Activated T-helper 17 cell treated with anti-CD3 and anti-CD28 coated beads, Interleukin-2, amount 50 U/mL, for 72 hours (primary cell): Measurements from ENCODE around the gene PITX3. TPM values are rescaled to one million over a fixed set of nuclear protein-coding genes. Genes with fewer than 3 reads are reported as not detected.
A peak's percentile ranks its signal among the peaks of the same experiment; 100 is the strongest.
"Not testable (repeated sequence)": the region's sequence is repeated elsewhere in the genome, so short reads cannot be mapped to it uniquely, and the experiment has no call there.

Experiments used
- ATAC-seq: fragments of 150-1000 bp; cut with Tn5 transposase; replicated peaks from 2 replicates; pipeline ENCODE4 v1.10.0; 2021; ENCODE audit warnings: mild to moderate bottlenecking, moderate library complexity
- H3K27ac Mint-ChIP-seq: one replicate; pipeline ENCODE4 v1.8.0; 2022; ENCODE audit warnings: mixed read lengths
- H3K27me3 Mint-ChIP-seq: one replicate; pipeline ENCODE4 v1.8.0; 2022; ENCODE audit warnings: mixed read lengths
- H3K36me3 Mint-ChIP-seq: one replicate; pipeline ENCODE4 v1.8.0; 2022; ENCODE audit warnings: low read depth, mild to moderate bottlenecking, mixed read lengths
- H3K4me1 Mint-ChIP-seq: one replicate; pipeline ENCODE4 v1.8.0; 2022; ENCODE audit warnings: mixed read lengths
- H3K4me3 Mint-ChIP-seq: one replicate; pipeline ENCODE4 v1.8.0; 2022; ENCODE audit warnings: mild to moderate bottlenecking, mixed read lengths
- H3K9me3 Mint-ChIP-seq: one replicate; pipeline ENCODE4 v1.8.0; 2022; ENCODE audit warnings: mixed read lengths
- total RNA-seq, 2 donors: library from RNA; stranded (reverse); gene quantifications; one replicate each; pipeline ENCODE4 v1.2.3, GENCODE V29; 2022

Gene PITX3
- total RNA-seq, 2 donors from 2014 or later, result 0.17 TPM; not detected in 1

DNA sequence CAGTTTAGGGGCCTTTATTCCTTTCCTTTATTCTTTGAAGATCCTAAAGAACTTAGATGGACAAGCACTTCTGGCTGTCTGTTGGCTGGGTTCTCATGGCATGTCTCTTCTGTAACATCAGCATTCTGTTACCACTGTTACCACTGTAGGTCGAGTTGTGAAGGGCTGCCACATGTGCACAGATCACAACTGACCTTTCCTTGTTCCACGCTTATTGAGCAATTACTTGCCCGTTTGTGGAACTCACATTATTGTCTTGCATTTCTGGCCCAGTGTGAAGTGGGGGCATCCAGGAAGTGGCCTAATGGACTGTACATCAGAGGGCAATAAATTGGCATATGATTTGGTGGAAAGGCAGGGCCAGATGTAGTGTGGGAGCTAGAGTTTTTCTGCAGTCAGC, 27.7 kb upstream of the PITX3 start:
- peaks cover 45% of the 10 kb centered on the region for H3K4me1 Mint-ChIP-seq
- ATAC-seq, result no peak

GRCh38 chr10:102268375-102268888, 27.1 kb upstream of the PITX3 start:
- peak overlapping the region; percentile 96 for H3K27ac Mint-ChIP-seq
- H3K9me3 Mint-ChIP-seq, result no peaks in the 10 kb centered on the region
- peaks cover 43% of the 10 kb centered on the region for H3K36me3 Mint-ChIP-seq
- peak; percentile 68 for ATAC-seq
- peaks cover 40% of the 10 kb centered on the region for H3K4me1 Mint-ChIP-seq
- H3K4me3 Mint-ChIP-seq, result peak overlapping the region; percentile 72
- no peaks in the 10 kb centered on the region for H3K27me3 Mint-ChIP-seq

More for the DNA sequence above, 27.7 kb upstream of the PITX3 start:
- peak overlapping the region; percentile 96 for H3K27ac Mint-ChIP-seq
- H3K27me3 Mint-ChIP-seq, result no peaks in the 10 kb centered on the region
- no peaks in the 10 kb centered on the region for H3K9me3 Mint-ChIP-seq
- peaks cover 38% of the 10 kb centered on the region for H3K36me3 Mint-ChIP-seq
- H3K4me3 Mint-ChIP-seq, result peak overlapping the region; percentile 72

GRCh38 chr10:102267748-102268147, 26.4 kb upstream of the PITX3 start:
- Mint-ChIP-seq H3K4me1 (peaks cover 37% of the 10 kb centered on the region), H3K36me3 (peaks cover 49% of the 10 kb centered on the region), H3K4me3 (peak overlapping the region; percentile 72), H3K27me3 (no peaks in the 10 kb centered on the region), H3K27ac (peak overlapping the region; percentile 96), H3K9me3 (no peaks in the 10 kb centered on the region)
- peak; percentile 93 for ATAC-seq

DNA sequence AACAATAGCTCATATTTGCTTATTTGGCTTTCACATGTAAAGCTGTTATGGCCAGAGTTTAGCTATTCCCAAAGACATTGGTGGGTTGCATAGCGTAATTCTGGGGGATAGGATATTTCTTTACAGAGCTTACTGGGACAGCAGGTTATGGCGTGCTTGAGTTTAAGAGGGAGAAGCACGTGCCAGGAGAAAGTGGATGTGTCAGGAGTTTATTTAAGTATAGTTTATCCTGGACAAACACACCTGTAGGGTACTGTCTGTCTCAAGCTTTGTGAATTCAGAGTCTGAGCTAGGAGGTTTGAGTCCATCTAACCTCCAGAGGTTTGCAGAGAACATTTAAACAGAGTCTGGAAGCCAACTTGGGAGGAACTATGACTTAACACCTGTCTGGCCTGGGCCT, 25.4 kb upstream of the PITX3 start:
- no peaks in the 10 kb centered on the region for H3K9me3 Mint-ChIP-seq
- peaks cover 53% of the 10 kb centered on the region for H3K36me3 Mint-ChIP-seq
- H3K27me3 Mint-ChIP-seq, result no peaks in the 10 kb centered on the region
- peaks cover 37% of the 10 kb centered on the region for H3K4me1 Mint-ChIP-seq
- H3K4me3 Mint-ChIP-seq, result peak overlapping the region; percentile 72
- H3K27ac Mint-ChIP-seq, result peak overlapping the region; percentile 96
- no peak for ATAC-seq

DNA sequence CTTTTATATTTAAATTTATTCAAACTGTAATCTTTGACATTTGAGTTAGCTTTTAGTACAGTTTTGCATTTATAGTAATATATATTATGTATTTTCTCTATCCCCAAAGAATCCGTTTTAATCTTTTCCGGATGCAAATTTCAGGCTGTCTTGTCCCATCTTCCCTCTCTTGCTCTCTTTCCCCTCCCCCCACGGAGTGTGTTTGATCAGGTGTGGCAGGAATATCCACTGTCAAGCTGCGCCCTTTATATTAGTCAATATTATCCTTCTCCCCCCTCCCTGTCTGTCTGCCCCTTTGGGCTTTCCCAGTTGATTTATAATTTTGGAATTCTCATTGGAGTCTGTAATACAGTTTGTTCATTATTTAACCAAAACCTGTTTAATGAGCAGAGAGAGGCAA, 23.1 kb upstream of the PITX3 start:
- peaks cover 74% of the 10 kb centered on the region for H3K36me3 Mint-ChIP-seq
- no peak for ATAC-seq
- no peaks in the 10 kb centered on the region for H3K9me3 Mint-ChIP-seq

DNA sequence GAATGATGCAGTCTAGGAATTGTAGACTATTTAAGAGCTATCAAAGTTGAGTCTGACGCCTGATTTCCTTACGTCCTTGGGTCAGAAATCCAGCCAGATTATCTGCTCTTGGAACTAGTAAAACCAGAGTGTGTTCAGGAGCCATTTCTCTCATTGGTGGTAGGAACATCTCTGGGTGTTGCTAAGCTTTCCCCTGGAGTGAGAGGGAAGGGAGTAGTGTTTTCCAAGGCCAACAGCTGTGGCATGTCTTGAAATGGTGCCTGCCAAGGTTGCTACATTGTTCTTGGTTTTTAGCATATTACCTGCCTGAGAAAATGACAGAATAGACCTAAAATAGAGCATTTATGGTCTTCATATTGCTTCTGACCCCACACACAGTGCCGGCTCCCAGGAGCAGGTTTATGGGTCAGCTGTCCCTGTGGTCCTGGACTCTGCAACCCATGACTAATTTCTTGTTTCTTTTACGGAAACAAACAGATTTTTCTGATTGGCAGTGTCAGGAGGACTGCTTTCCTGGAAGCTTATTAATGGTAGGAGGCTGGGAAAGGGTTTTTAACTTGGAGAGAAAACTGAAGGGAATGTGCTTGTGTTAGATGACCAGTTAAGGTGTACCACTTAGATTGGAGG, 21.5 kb upstream of the PITX3 start:
- Mint-ChIP-seq H3K36me3 (peaks cover 74% of the 10 kb centered on the region), H3K4me1 (peaks cover 21% of the 10 kb centered on the region), H3K4me3 (no peak overlapping the region), H3K9me3 (no peaks in the 10 kb centered on the region), H3K27me3 (no peaks in the 10 kb centered on the region), H3K27ac (no peak overlapping the region)
- no peak for ATAC-seq

More for the DNA sequence above, 23.1 kb upstream of the PITX3 start:
- H3K27me3 Mint-ChIP-seq, result no peaks in the 10 kb centered on the region
- H3K4me1 Mint-ChIP-seq, result peaks cover 36% of the 10 kb centered on the region
- peak overlapping the region; percentile 63 for H3K27ac Mint-ChIP-seq
- no peak overlapping the region for H3K4me3 Mint-ChIP-seq

DNA sequence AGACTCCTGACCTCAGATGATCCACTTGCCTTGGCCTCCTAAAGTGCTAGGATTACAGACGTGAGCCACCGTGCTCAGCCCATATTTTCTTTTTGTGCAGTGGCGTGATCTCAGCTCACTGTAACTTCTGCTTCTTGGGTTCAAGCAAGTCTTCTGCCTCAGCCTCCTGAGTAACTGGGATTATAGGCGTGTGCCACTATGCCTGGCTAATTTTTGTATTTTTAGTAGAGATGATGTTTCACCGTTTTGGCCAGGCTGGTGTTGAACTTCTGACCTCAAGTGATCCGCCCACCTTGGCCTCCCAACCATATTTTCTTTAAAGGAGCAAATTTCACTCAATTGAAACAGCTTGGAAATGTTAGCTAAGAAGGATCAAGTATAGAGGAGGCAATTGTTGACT, 20.5 kb upstream of the PITX3 start:
- Mint-ChIP-seq H3K36me3 (peaks cover 74% of the 10 kb centered on the region), H3K9me3 (no peaks in the 10 kb centered on the region), H3K27ac (no peak overlapping the region), H3K4me1 (peaks cover 11% of the 10 kb centered on the region), H3K4me3 (no peak overlapping the region), H3K27me3 (no peaks in the 10 kb centered on the region)
- ATAC-seq, result no peak

DNA sequence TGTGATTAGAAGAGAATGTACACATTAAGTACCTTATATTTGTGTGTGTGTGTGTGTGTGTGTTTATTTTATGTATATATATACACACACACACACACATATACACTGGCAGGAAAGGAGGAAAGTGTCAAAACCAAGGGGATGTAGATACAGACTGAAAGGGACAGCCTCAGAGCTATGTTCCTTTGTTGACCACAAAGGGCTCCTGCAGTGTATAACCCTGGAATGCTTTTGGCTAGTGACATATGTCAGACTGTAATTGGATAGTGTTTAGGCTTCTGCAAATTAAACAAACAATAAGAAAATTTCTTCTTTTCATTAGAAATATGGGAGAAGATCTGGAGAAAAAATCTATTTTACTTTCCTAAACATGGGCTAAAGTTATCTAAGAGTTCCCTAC, 19.9 kb upstream of the PITX3 start:
- Mint-ChIP-seq H3K4me1 (peaks cover 9% of the 10 kb centered on the region), H3K36me3 (peaks cover 77% of the 10 kb centered on the region), H3K27ac (no peak overlapping the region), H3K27me3 (no peaks in the 10 kb centered on the region), H3K4me3 (no peak overlapping the region), H3K9me3 (no peaks in the 10 kb centered on the region)
- no peak for ATAC-seq

- Mint-ChIP-seq H3K36me3 (peaks cover 35% of the 10 kb centered on the region), H3K9me3 (no peaks in the 10 kb centered on the region), H3K27me3 (no peaks in the 10 kb centered on the region), H3K4me3 (no peak overlapping the region), H3K4me1 (no peaks in the 10 kb centered on the region), H3K27ac (no peak overlapping the region)
- ATAC-seq, result no peak
Observed at GRCh38 chr10:102255404-102255803, 14.1 kb upstream of the PITX3 start.

- Mint-ChIP-seq H3K27ac (peak overlapping the region; percentile 56), H3K4me1 (no peaks in the 10 kb centered on the region), H3K9me3 (no peaks in the 10 kb centered on the region), H3K4me3 (no peak overlapping the region), H3K27me3 (no peaks in the 10 kb centered on the region), H3K36me3 (peaks cover 32% of the 10 kb centered on the region)
- no peak for ATAC-seq
Observed at GRCh38 chr10:102254426-102254825, 13.1 kb upstream of the PITX3 start.

GRCh38 chr10:102252508-102252907, 11.2 kb upstream of the PITX3 start:
- H3K36me3 Mint-ChIP-seq, result peaks cover 40% of the 10 kb centered on the region
- not testable (repeated sequence) for H3K4me1 Mint-ChIP-seq, H3K9me3 Mint-ChIP-seq, H3K27ac Mint-ChIP-seq, ATAC-seq, H3K27me3 Mint-ChIP-seq, H3K4me3 Mint-ChIP-seq

- Mint-ChIP-seq H3K4me1 (peaks cover 27% of the 10 kb centered on the region), H3K36me3 (peaks cover 42% of the 10 kb centered on the region), H3K27me3 (no peaks in the 10 kb centered on the region), H3K27ac (peak overlapping the region; percentile 8), H3K9me3 (no peaks in the 10 kb centered on the region), H3K4me3 (peak overlapping the region; percentile 91)
- ATAC-seq, result no peak
Observed at GRCh38 chr10:102247734-102248133, 6.4 kb upstream of the PITX3 start.

DNA sequence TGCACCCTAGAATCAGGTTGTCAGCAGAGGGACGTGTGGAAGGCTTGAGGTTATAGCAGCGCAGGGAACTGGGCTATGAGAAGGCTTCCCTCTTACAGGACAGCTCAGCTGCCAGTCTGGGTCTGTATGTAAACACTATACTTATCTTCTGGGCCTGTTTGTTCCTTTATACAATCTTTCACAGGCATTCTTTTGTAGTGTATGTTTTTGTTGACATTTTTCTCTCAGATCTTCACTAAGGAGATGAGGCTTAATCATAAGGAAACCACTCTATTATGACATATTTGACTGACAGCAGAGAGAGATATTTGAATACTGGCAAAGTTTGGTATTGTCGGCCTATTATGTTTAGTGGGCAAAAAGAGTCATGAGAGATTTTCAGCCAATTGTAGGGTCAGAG, 4.9 kb upstream of the PITX3 start:
- H3K36me3 Mint-ChIP-seq, result peaks cover 42% of the 10 kb centered on the region
- H3K27ac Mint-ChIP-seq, result peak overlapping the region; percentile 98
- H3K27me3 Mint-ChIP-seq, result peaks cover 8% of the 10 kb centered on the region
- ATAC-seq, result no peak
- peaks cover 34% of the 10 kb centered on the region for H3K4me1 Mint-ChIP-seq
- peak overlapping the region; percentile 91 for H3K4me3 Mint-ChIP-seq
- no peaks in the 10 kb centered on the region for H3K9me3 Mint-ChIP-seq

GRCh38 chr10:102245932-102246251, 4.6 kb upstream of the PITX3 start:
- no peaks in the 10 kb centered on the region for H3K9me3 Mint-ChIP-seq
- no peak for ATAC-seq
- H3K27ac Mint-ChIP-seq, result peak overlapping the region; percentile 98
- H3K27me3 Mint-ChIP-seq, result peaks cover 11% of the 10 kb centered on the region
- peaks cover 42% of the 10 kb centered on the region for H3K36me3 Mint-ChIP-seq
- H3K4me1 Mint-ChIP-seq, result peaks cover 34% of the 10 kb centered on the region
- H3K4me3 Mint-ChIP-seq, result peak overlapping the region; percentile 91

DNA sequence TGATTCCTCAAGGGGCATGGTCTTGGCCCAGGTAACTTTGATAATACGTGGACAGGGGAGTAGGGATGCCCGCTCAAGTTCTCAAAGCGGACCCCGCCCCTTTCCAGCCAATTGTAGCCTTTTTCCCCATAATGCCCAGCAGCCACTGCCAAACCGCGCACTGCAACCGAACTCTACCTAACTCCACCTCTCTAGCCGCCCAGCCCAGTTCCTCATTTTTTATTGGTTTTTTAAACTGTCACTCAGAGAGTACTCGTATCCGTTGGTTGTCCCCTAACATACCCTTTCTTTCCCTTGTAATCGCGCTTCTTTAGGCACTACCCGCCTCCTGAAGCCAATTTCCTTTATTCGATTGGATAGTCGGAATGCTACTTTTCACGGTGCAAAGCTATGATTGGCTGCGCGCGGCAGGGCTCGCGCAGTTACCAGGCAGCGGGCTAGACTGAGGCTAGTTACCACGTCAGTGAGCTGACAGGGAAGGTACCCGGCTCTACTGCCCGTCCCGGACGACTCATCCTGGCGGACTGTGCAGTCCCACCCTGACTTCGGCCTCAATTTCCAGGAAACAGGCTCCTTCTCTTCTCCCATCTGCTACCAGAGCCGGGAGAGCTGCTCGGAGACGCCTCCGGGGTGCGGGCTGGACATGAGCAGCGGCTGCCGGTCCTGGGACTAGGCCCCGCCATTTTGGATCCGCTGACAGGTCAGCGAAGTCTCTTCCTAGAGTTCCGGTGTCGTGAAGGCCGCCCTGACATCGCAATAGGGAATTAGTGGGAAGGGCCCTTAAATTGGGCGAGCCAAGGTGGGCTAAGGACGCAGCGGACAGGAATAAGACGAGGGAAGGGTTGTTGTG, 4.0 kb upstream of the PITX3 start, which contains the start of gene GBF1:
GBF1 (plus strand) TSS at position 451 of the 850 bp plus-strand sequence. CDS start 13,407 bp downstream, outside the sequence.
- H3K27ac Mint-ChIP-seq, result peak within 1 kb of the TSS; percentile 98
- H3K4me1 Mint-ChIP-seq, result peaks cover 34% of the 10 kb centered on the region

More for the DNA sequence above, 4.0 kb upstream of the PITX3 start, which contains the start of gene GBF1:
- peak; percentile 91 for ATAC-seq
- peaks cover 11% of the 10 kb centered on the region for H3K27me3 Mint-ChIP-seq
- H3K9me3 Mint-ChIP-seq, result no peaks in the 10 kb centered on the region
- peaks cover 42% of the 10 kb centered on the region for H3K36me3 Mint-ChIP-seq
- H3K4me3 Mint-ChIP-seq, result peak within 1 kb of the TSS; percentile 91
